Neural progenitor cell (in vitro differentiated cells): ENCODE measurements around the gene PGPEP1. TPM values are rescaled to one million over a fixed set of nuclear protein-coding genes. Genes with fewer than 3 reads are reported as not detected.

Experiments
- DNase-seq: peaks from one replicate; pipeline ENCODE4 v3.0.0-alpha.2; 2016; ENCODE audit warnings: low spot score
- H2AFZ ChIP-seq: fragments of 200-600 bp; sonication (generic); replicated peaks from 2 replicates; pipeline ENCODE4 v1.6.1; 2016; ENCODE audit warnings: antibody characterized with exemption
- H3F3A ChIP-seq: fragments of 200-600 bp; sonication (generic); 2 replicates; pipeline ENCODE4 v1.6.1; 2016; ENCODE audit warnings: antibody characterized with exemption, low read depth
- H3K27ac ChIP-seq: fragments of 200-600 bp; sonication (generic); 2 replicates; pipeline ENCODE4 v1.5.1; 2016; ENCODE audit warnings: mild to moderate bottlenecking
- H3K27me3 ChIP-seq: fragments of 200-600 bp; sonication (generic); 2 replicates; pipeline ENCODE4 v1.6.1; 2016; ENCODE audit warnings: mild to moderate bottlenecking, moderate library complexity
- H3K36me3 ChIP-seq: fragments of 200-600 bp; sonication (generic); 2 replicates; pipeline ENCODE4 v1.5.1; 2016
- H3K4me1 ChIP-seq: fragments of 200-600 bp; sonication (generic); 2 replicates; pipeline ENCODE4 v1.6.1; 2016; ENCODE audit warnings: mixed run types
- H3K4me2 ChIP-seq: fragments of 200-600 bp; sonication (generic); 2 replicates; pipeline ENCODE4 v1.6.1; 2016
- H3K4me3 ChIP-seq: fragments of 200-600 bp; sonication (generic); 2 replicates; pipeline ENCODE4 v1.5.1; 2016
- H3K79me2 ChIP-seq: fragments of 200-600 bp; sonication (generic); 2 replicates; pipeline ENCODE4 v1.6.1; 2016; ENCODE audit warnings: low read depth
- H3K9ac ChIP-seq: fragments of 200-600 bp; sonication (generic); 2 replicates; pipeline ENCODE4 v1.6.1; 2016
- H3K9me3 ChIP-seq: fragments of 200-600 bp; sonication (generic); 2 replicates; pipeline ENCODE4 v1.5.1; 2016; ENCODE audit warnings: low read depth
- H4K20me1 ChIP-seq: fragments of 200-600 bp; sonication (generic); 2 replicates; pipeline ENCODE4 v1.6.1; 2016; ENCODE audit warnings: low read depth
- H3K27ac Mint-ChIP-seq: 3 replicates; pipeline ENCODE4 v1.8.0; 2021; ENCODE audit warnings: mixed read lengths
- H3K27me3 Mint-ChIP-seq: 2 replicates; pipeline ENCODE4 v1.8.0; 2022; ENCODE audit warnings: low read depth, mild to moderate bottlenecking, inconsistent platforms, moderate library complexity, mixed read lengths; ENCODE audit not compliant: insufficient read depth
- H3K36me3 Mint-ChIP-seq: 3 replicates; pipeline ENCODE4 v1.8.0; 2021; ENCODE audit warnings: mixed read lengths
- H3K4me1 Mint-ChIP-seq: 3 replicates; pipeline ENCODE4 v1.8.0; 2021; ENCODE audit warnings: mixed read lengths
- H3K4me3 Mint-ChIP-seq: 3 replicates; pipeline ENCODE4 v1.8.0; 2021; ENCODE audit warnings: mild to moderate bottlenecking, moderate library complexity, mixed read lengths
- H3K9me3 Mint-ChIP-seq: 3 replicates; pipeline ENCODE4 v1.8.0; 2020; ENCODE audit warnings: mixed read lengths
- CTCF ChIP-seq: fragments of 200-600 bp; sonication (generic); IDR thresholded peaks from 2 replicates; pipeline ENCODE4 v1.5.1; 2017; ENCODE audit warnings: antibody characterized with exemption, mild to moderate bottlenecking
- EZH2 ChIP-seq: fragments of 200-600 bp; sonication (generic); IDR thresholded peaks from 2 replicates; pipeline ENCODE4 v1.6.1; 2017; ENCODE audit warnings: antibody characterized with exemption, mild to moderate bottlenecking, moderate library complexity
- EZH2phosphoT487 ChIP-seq: fragments of 200-600 bp; sonication (generic); IDR thresholded peaks from 2 replicates; pipeline ENCODE4 v1.6.1; 2017; ENCODE audit warnings: antibody characterized with exemption
- total RNA-seq: library from RNA; depleted of rRNA; stranded (reverse); fragments of >200 nt; gene quantifications from 2 replicates; pipeline ENCODE4 v1.2.3, GENCODE V29; 2015; ENCODE audit warnings: low replicate concordance

PGPEP1 gene
- total RNA-seq, 1 donor from 2014 or later = 2.1 TPM

DNA sequence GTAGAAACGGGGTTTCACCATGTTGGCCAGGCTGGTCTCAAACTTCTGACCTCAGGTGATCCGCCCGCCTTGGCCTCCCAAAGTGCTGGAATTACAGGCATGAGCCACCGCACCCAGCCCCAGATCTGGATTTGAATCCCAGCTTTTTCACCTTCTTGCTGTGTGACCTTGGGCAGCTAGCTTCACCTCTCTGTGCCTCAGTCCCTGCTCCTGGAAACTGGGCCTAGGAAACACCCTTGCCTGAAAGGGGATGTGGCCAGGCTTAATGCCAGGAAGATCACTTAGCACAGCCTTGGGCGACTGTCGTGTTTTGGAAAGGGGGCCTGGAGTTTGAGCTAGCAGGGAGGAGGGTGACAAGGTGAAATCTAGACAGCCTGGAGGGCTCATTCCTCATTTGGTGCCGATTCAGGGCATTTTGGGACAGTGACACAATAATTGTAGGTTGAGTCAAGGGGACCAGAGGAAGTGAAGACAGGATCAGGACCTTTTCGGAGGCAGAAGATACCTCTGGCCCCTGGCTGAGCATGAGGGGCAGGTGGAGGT, 1.8 kb downstream of the PGPEP1 start:
- Mint-ChIP-seq H3K9me3 (no peaks in the 10 kb centered on the region), H3K36me3 (no peaks in the 10 kb centered on the region), H3K27me3 (peaks cover 17% of the 10 kb centered on the region), H3K27ac (no peak overlapping the region), H3K4me3 (peak overlapping the region; percentile 84), H3K4me1 (peaks cover 42% of the 10 kb centered on the region)
- Histone ChIP-seq H2AFZ (no peak overlapping the region), H4K20me1 (peaks cover 18% of the 10 kb centered on the region), H3F3A (peaks cover 60% of the 10 kb centered on the region), H3K4me1 (peaks cover 24% of the 10 kb centered on the region), H3K27me3 (peaks cover 19% of the 10 kb centered on the region), H3K27ac (no peak overlapping the region), H3K9me3 (no peaks in the 10 kb centered on the region), H3K4me3 (no peak overlapping the region), H3K4me2 (no peak overlapping the region), H3K9ac (no peak overlapping the region), H3K36me3 (no peaks in the 10 kb centered on the region), H3K79me2 (no peaks in the 10 kb centered on the region)
- no peak for DNase-seq
- TF ChIP-seq EZH2phosphoT487 = no peak

DNA sequence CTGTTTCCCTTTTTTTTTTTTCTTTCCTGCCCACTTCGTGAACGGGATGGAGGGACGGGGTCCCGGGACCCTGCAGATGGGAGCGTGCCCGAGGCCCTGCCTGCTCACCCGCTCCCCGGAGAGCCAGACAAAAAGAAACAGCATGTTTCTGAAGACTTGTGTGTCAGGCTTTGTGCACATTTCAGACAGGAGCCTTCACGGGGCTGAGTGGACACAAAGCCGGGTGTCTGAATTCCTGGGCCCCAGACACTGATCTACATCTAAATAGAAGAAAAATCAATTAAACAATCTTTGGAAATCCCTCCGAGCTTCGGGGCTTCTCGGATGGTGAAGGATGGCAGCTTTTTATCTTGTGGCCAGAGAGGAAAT, 4.2 kb downstream of the PGPEP1 start:
- no peak overlapping the region for H3K27ac ChIP-seq
- H3K36me3 Mint-ChIP-seq = no peaks in the 10 kb centered on the region
- peak; percentile 76 for DNase-seq
- peak overlapping the region; percentile 66 for H3K4me2 ChIP-seq
- peaks cover 18% of the 10 kb centered on the region for H4K20me1 ChIP-seq
- H3K4me3 ChIP-seq = no peak overlapping the region
- H3K27ac Mint-ChIP-seq = peak overlapping the region; percentile 86
- peaks cover 24% of the 10 kb centered on the region for H3K4me1 ChIP-seq
- no peaks in the 10 kb centered on the region for H3K9me3 ChIP-seq
- H3K4me3 Mint-ChIP-seq = peak overlapping the region; percentile 78
- no peaks in the 10 kb centered on the region for H3K79me2 ChIP-seq
- H3F3A ChIP-seq = peaks cover 59% of the 10 kb centered on the region
- H3K27me3 ChIP-seq = peaks cover 19% of the 10 kb centered on the region
- H2AFZ ChIP-seq = no peak overlapping the region
- H3K36me3 ChIP-seq = no peaks in the 10 kb centered on the region
- TF ChIP-seq EZH2 (no peak), EZH2phosphoT487 (no peak), CTCF (no peak)
- peaks cover 15% of the 10 kb centered on the region for H3K27me3 Mint-ChIP-seq
- no peak overlapping the region for H3K9ac ChIP-seq
- H3K9me3 Mint-ChIP-seq = no peaks in the 10 kb centered on the region
- H3K4me1 Mint-ChIP-seq = peaks cover 48% of the 10 kb centered on the region

DNA sequence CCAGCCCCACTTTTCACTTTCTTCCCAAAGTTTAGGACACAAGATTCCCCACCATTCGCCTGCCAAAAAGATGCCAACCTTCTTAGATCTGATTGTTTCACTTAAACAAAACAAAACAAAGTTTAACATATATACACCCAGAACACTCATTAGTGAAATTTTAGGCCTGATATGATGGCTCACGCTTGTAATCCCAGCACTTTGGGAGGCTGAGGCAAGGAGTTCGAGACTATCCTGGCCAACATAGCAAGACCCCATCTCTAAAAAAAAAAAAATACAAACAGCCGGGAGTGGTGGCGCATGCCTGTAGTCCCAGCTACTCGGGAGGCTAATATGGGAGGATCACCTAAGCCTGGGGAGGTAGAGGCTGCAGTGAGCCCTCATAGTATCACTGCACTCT, 4.9 kb downstream of the PGPEP1 start:
- peak overlapping the region; percentile 86 for H3K27ac Mint-ChIP-seq
- no peaks in the 10 kb centered on the region for H3K36me3 Mint-ChIP-seq

More for the DNA sequence above, 4.9 kb downstream of the PGPEP1 start:
- TF ChIP-seq CTCF = no peak
- TF ChIP-seq EZH2phosphoT487 = no peak
- TF ChIP-seq EZH2 = no peak
- Histone ChIP-seq H2AFZ (no peak overlapping the region), H3K36me3 (no peaks in the 10 kb centered on the region), H3K27me3 (peaks cover 19% of the 10 kb centered on the region), H3K4me3 (no peak overlapping the region), H4K20me1 (peaks cover 18% of the 10 kb centered on the region), H3K4me1 (peaks cover 24% of the 10 kb centered on the region), H3K9ac (no peak overlapping the region), H3K27ac (no peak overlapping the region), H3F3A (peaks cover 52% of the 10 kb centered on the region), H3K79me2 (no peaks in the 10 kb centered on the region), H3K4me2 (peak overlapping the region; percentile 66), H3K9me3 (no peaks in the 10 kb centered on the region)
- Mint-ChIP-seq H3K9me3 (no peaks in the 10 kb centered on the region), H3K27me3 (peaks cover 12% of the 10 kb centered on the region), H3K4me1 (peaks cover 46% of the 10 kb centered on the region), H3K4me3 (peak overlapping the region; percentile 78)
- no peak for DNase-seq
